HG03354 (cell line): ENCODE data around the gene C5orf63.
"Not testable (repeated sequence)": the region's sequence is repeated elsewhere in the genome, so short reads cannot be mapped to it uniquely, and the experiment has no call there.

Experiments used
- ATAC-seq: cut with Tn5 transposase; IDR thresholded peaks from one replicate; pipeline ENCODE4 v1.9.1; 2021; ENCODE audit warnings: mild to moderate bottlenecking; ENCODE audit not compliant: unreplicated experiment, poor library complexity, severe bottlenecking

Gene C5orf63

DNA sequence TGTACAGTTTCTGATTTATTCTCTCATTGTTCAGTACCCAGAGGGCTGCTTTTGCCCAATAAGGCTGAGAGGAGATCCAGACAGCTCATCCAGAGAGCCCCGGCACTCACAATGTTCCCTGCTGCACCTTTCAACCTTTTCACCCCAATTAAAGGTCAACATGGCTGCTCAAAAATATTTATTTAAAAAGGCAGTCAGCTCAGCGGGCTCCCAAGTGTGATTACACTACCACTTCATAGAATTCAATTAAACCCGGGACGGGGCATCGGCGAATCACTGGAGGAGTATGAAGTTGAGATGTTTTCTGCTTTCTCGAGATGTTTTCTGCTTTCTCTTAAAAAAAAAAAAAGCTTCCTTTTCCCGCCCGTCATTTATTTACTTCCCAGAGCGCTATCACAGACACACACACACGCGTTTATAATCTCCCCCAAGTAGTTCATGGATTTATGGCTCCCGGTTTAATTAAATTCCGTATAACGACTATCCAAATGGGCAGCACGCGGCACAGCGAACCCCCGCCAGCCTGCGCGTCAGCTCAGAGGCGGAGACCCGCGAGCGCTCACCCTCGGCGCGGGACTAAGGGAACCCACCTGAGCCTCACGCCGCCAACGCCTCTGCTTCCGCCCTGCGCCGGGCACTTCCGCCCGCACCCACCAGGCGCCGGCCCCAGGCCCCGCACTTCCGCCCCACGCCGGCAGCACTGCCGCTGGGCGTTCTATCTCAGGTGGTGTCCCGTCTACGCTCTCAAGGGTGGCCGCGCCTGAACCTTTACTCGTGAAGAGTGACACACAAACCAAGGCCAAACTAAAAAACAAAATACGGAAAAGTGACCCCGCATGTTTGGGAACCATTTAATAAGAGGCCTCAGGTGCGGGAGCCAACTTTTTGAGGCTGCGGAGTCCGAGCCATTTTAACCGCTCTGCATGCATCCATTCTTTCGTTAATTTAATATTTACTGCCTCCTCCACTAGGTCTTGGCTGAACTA lies at the start of gene C5orf63:
TSS of gene C5orf63 (minus strand) at position 642 of the 986 bp plus-strand sequence. CDS start 14,507 bp downstream, outside the sequence.
- peak; percentile 100 for ATAC-seq

DNA sequence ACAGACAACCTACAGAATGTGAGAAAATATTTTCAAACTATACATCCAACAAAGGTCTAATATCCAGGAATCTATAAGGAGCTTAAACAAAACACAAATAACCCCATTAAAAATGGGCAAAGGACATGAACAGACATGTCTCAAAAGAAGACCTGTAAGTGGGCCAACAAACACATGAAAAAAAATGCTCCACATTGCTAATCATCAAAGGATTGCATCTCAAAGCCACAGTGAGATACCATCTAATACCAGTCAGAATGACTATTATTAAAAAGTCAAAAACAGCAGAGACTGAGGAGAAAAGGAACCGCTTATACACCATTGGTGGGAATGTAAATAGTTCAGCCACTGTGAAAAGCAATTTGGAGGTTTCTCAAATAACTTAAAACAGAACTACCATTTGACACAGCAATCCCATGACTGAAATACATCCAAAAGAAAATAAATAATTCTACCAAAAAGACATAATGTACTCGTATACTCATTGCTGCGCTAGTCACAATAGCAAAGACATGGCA lies 39.1 kb upstream of the C5orf63 start:
- no peak for ATAC-seq

DNA sequence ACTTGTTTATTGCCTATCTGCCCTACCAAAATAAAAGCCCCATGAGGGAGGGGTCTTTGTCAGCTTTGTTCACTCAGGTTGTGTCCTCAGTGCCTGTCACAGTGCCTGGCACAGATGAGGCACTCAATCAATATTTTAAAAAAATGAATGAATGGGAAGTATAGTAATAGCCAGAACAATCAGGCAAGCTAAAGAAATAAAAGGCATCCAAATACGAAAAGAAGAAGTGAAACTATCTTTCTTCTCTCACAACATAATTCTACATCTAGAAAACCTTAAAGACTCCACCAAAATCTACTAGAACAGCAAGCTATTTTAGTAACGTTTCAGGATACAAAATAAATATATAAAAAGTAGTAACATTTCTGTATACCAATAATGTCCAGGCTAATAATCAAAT lies 37.8 kb upstream of the C5orf63 start:
- peak; percentile 82 for ATAC-seq

DNA sequence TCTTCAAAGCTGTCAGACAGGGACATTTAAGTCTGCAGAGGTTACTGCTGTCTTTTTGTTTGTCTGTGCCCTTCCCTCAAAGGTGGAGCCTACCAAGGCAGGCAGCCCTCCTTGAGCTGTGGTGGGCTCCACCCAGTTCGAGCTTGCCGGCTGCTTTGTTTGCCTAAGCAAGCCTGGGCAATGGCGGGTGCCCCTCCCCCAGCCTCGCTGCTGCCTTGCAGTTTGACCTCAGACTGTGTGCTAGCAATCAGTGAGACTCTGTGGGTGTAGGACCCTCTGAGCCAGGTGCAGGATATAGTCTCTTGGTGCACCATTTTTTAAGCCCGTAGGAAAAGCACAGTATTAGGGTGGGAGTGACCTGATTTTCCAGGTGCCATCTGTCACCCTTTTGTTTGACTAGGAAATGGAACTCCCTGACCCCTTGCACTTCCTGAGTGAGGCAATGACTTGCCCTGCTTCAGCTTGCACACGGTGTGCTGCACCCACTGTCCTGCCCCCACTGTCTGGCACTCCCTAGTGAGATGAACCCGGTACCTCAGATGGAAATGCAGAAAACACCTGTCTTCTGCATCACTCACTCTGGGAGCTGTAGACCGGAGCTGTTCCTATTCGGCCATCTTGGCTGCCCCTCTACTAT lies 35.4 kb upstream of the C5orf63 start:
- not testable (repeated sequence) for ATAC-seq

DNA sequence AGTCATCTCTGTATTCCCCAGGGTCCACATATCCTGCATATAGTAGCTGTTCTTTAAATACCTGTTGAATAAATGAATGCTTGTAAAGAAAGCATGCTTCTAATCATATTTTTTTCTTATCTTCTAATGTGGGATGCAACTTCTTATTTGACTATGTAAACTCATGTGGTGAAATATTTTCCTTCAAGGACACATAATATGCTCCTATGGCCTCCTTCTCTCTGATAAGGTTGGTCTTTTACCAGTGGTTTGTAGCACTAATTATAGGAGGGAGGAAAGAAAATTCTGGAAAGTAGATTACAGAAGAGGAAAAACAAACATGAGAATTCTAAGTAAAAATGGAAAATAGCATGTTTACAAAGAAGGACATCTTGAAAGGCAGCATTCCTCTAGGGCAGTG lies 28.6 kb upstream of the C5orf63 start:
- ATAC-seq = no peak

DNA sequence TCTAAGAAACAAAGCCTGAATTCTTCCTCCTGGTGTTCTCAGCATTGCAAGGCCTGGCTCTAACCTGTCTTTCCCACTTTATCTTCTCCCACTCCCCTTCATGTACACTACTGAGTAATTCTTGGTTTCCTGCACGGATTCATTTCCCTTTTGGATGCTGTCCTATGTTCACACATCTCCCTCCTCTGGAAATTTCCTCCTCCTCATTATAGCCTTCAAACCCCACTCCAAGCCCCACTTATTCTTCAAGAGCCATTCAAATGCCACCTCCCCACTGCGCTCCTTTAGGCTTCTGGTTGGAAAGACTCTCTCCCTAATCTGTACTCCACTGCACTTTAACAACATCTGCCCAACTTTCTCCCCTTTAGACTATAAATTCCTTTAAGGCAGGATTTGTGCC lies 28.2 kb upstream of the C5orf63 start:
- ATAC-seq = no peak

DNA sequence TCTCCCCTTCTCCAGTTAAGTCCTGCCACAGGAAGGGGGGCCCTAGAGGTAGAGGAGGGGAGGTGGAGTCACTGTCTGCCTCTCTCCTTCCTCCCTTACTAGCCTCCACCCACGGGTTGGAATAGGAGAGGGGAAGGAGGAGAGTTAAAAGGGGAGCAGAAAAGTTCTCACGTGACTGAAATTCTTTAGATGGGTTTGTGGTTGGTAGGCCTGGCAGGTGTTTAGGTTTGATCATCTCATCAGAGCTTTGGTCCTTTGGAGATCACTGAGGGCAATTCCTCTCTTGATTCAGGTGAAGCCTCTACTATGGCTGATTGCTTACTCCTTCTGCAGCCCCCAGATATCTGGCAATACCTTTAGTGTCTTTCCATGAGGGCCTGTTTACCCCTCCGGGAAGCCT lies 24.9 kb upstream of the C5orf63 start:
- no peak for ATAC-seq

DNA sequence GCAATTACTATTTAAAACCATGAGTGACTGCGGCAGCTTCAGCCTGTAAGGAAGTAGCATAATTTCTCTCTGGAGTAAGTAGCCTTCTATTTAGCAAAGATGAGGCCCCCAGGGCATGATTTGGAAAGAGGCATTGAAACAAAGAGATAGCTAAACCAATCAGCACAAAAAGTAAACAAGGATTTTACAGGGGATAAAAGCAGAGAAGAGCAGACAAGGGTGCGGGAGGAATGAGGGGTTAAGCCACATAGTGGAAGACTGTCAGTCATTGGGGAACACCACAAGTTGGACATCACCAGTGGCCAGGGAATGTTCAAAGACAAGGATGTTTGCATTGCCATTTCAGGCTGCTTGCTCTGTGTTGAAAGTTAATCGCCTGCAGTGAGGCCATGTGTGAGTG lies 24.0 kb upstream of the C5orf63 start:
- ATAC-seq = no peak

DNA sequence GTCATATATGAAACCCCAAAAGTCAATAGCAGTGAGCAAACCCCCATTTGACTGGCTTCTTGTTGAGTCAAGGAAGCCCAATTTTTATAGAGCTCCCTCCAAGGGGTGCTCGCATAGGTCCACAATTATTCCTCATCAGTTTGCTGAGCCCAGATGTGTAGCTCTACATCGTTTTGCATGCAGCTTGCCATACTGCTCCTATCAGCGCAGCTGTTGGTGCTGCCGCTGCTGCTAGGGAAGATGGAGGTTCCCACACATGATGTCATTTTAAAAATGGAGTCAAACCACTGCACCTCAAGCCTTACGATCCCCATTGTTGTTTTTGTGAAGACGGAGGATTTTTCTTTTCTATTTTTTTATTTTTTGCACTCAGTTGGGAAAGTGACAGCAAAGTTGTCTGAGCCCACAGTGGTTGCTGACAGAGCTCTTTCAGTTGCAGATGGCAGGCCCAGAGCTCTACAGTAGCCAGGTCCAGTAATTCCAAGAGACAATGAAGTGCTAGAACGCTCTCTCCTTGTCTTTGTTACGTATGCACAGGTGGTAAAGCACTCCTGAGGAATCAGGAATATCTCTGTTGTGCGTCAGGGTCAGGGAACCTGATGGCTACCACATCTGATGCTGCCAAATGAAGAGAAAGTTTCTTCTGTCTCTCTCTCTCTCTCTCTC lies 23.2 kb upstream of the C5orf63 start:
- no peak for ATAC-seq

DNA sequence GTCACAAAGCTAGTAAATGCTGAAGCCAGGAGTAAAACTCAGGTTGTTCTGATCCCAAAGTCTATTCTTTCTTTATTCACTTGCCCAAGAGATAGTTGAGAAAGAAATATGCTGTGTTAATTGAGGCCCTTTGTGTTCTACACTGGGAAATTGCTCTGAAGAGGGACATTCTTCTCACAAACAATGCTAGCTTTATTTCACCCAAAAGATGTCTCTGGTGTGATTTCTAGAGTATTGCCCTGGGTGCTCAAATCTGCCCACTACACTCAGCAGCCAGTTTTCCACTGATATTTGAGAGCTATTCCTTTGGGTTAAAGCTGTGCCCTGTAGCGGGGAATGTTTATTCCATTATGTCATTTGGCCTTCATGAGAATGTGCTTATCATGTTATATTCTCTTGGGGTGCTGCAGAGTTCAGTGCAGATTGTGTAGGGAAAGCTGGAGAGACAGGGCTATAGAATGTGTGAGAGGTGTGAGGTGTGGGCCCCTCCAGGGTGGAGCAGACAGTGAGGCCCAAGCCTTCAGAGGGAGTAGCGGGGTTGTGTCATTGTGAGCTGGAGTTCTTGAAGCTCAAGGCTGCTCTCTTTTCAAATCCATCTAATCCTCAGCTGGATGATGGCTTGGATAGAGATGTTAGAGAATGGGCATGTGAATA lies 21.0 kb upstream of the C5orf63 start:
- ATAC-seq = no peak

DNA sequence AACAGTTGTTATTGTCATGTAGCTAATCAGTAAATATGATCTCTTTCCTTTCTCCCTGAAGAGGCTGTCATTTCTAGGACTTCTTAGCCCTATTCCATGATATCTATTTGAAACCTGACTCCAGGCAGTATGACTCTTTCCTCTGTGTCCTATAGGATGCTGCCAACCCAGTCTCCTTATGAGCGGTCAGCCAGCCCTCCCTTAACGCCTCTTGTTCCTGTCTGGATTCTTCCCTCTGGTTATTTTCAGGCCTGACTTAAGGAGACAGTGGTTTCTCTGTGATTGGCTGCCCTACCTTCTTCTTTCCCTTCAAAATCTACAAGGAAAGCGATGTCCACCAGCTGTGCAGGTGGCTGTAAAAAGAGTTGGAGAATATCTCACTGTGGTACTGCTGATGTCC lies 19.4 kb upstream of the C5orf63 start:
- ATAC-seq = no peak

DNA sequence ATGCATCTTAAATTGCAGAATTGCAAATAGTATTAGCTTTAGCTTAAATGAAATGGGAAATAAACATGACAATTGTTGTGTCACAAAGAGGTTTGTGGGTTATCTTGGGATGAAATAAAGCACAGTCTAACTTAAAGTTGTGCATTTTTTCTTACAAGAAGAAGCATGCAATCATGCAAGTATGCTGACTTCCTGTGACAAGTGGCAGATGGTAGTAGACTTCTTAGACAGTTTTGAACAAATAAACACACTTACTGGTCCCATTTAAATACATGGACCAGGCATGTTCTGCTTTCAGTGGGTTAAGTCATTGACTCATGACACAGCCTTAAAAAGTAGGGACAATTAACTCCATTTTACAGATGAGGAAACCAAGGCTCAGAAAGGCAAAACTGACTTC lies 15.9 kb upstream of the C5orf63 start:
- no peak for ATAC-seq

DNA sequence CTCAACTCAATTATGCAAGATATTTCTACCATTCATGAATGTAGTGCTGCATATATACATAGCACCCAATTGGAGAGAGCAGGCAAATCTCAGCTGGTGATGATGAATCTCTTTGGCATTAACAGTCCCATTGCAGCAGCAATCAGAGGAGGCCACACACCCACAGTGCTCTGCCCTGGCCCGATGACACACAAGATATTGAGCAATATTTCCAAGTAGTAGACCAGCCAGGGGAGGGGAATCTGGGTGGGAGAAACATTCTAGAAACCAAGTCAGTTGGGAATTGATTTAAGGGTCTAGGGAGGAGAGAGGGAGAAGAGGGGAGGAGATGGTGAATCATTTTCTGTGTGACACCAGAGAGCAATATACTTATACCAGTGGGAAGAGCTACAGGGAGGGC lies 14.9 kb upstream of the C5orf63 start:
- no peak for ATAC-seq

DNA sequence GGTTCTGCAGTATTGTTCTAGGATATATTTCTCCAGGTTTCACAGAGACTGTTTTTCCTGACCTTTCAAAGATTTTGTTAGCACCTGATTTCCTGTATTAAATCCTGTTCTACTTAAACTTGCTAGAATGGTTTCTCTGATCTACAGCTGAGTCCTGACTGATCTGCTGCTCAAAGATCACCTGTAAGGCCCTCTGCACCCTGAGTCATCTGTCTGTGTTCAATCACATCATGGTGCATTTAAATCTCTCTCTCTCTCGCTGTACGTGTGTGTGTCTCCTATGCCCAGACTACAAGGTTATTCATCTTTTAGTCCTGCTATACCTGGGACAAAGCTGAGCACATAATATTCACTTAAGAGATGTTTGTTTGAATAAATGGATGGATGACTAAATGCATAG lies 13.3 kb upstream of the C5orf63 start:
- ATAC-seq = no peak

DNA sequence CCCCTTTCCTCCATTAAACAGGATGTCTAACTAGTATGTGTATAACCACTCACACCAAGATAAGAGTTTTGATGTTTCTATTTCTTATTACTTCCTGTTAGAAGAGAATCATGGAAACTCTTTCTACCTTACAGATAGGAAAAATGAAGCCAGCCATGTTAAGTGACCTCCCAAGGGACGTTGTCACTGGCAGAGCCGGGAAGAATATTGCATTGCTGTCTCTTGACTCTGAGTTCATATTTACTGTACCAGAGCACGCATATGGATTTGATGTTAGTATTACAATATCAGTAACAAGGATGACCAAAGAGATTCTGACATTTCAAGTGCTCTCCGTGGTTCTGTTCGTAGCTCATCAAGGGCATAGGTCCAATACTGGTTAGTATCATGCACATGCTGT lies 12.5 kb upstream of the C5orf63 start:
- ATAC-seq = no peak

DNA sequence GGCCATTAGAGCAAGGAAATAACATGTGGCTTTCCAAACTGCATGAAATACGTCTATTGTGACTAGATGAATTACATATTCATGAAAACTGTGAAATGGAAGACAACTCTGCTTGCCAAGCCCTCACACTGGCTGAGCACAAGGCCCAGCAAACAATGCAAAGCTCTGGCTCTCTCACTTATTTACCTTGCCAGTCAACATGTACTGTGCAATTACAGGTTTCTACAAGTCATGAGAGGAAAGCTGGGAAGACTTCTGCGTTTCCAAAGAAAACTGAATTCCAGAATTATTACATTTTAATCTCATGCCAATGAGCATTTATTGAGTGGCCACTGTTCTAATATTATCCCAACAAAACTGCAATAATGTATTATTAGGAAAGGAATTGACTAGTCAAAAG lies 12.1 kb upstream of the C5orf63 start:
- ATAC-seq = no peak

DNA sequence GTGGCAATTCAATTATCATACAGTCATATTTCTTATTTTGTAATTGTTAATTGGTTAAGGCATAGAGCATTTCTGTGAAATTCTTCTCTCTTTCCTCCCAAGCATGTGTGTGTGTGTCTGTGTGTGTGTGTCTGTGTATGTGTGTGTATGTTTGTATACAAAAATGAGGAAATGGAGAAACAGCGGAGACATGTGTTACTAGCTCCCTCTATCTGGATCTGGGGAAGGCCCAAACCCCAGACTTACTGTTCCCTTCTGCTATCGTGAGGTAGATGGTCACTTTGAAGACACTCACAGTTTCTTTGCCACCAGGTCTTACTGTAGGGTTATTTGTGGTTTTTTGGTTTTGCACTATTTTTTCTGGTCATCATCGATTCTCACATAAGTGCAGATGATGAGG lies 11.4 kb upstream of the C5orf63 start:
- no peak for ATAC-seq

DNA sequence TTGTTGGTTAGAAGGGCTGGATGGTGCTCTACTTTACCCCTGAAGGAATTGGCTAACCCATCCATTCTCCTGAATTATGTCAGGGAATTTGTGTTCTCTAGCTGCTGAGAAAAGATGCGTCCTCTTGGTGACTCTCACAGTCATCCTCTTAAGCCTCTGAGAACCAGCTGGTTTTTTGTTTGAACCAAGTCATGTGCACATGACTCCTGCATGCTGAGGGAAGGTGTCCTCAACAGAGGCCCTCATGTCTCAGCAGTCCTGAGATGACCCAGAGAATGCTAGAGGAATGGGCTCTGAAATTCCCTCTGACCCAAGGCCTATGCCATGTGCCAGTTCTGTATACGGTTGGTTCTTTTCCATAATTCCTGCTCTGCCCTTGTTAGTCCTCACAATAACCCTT lies 10.4 kb upstream of the C5orf63 start:
- ATAC-seq = no peak

DNA sequence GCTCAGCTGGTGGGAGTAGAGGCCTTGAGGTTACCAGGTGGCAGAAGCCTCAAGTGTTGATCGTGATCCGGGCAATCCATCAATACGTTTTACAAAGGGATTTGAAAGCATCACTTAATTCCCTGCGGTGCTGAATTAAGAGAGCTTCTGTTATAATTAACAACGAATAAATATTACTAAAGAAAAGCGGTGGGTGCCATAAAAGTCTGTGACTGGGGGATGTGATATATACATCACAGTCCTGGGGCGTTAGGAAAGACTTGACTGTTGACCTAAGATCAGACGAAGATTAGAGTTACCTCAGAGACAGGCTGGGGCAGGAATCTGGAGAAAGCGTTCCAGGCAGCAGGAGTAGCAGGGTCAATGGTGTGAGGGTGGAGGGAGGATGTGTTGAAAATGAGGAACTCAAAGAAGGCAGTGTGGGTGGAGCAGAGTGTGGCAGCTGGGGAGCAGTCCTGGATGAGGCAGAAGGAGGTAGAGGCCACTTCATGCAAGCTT lies 6.7 kb upstream of the C5orf63 start:
- no peak for ATAC-seq

DNA sequence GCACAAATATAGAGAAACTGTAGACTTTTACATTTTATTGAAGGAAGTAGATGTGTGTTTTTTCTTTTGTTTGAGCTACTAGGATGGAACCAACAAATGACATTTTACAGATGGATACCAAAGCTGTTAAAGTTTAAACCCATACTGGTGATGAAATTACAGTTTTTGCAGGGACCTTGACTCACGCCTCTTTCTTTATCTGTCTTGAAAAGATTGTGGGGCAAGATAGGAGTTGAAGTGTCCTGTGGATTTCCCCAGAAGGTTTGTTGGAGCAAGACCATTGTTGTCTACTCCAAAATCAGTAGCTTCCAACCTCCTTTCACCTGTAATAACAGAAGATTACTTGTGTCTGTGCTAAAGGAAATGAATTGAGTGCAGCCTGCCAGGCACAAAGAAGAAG lies 4.1 kb upstream of the C5orf63 start:
- no peak for ATAC-seq
